ENCODE measurements around the gene HSPA1A. TPM values are rescaled to one million over a fixed set of nuclear protein-coding genes. Genes with fewer than 3 reads are reported as not detected.
A peak's percentile ranks its signal among the peaks of the same experiment; 100 is the strongest.
"Not testable (repeated sequence)": the region's sequence is repeated elsewhere in the genome, so short reads cannot be mapped to it uniquely, and the experiment has no call there.

HSPA1A gene
- total and polyA plus RNA-seq, 4 donors, result 28.8 to 120 (median 77.6) TPM

DNA sequence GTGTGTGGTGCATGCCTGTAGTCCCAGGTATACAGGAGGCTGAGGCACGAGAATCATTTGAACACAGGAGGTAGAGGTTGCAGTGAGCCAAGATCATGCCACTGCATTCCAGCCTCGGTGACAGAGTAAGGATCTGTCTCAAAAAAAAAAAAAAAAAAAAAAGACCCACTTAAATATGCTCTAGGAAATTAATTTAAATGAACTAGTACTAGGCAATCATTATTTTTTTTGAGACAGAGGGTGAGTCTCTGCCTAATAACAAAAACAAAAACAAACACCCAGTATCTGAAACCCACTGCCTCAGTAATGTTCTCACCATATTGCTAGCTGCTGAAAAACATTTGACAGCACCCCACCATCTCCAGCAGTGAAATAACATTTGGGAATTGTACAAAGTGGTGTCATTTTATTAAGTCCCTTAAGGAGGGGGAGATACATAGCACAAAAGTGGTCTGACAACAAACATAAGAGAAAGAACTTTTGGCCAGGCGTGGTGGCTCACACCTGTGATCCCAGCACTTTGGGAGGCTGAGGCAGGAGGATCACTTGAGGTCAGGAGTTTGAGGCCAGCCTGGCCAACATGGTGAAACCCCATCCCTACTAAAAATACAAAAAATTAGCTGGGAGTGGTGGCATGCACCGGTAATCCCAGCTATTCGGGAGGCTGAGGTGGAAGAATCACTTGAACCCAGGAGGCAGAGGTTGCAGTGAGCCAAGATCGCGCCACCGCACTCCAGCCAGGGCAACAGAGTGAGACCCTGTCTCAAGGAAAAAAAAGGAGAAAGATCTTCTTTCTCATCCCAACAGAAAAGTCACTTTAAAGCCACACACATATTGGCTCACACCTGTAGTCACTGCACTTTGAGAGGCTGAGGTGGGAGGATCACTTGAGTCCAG is 14.1 kb upstream of the HSPA1A start:
- DNase-seq (ENCODE audit: low spot score); H3K9ac ChIP-seq (ENCODE audit: low read depth in 1 of 2, low read length in 2 of 2); H3K27ac ChIP-seq (ENCODE audit: low read depth in 1 of 2, low read length in 2 of 2); H3K27me3 ChIP-seq (ENCODE audit: control insufficient read depth in 4 of 4, insufficient read depth in 4 of 4, low read length in 3 of 4); H3K36me3 ChIP-seq (ENCODE audit: control insufficient read depth in 4 of 4, insufficient read depth in 3 of 4, low read depth in 1 of 4, low read length in 3 of 4); H3K4me1 ChIP-seq (ENCODE audit: control insufficient read depth in 4 of 4, insufficient read depth in 4 of 4, low read length in 3 of 4); H3K9me3 ChIP-seq (ENCODE audit: control insufficient read depth in 4 of 4, low read length in 3 of 4); H3K4me3 ChIP-seq (ENCODE audit: low read depth in 1 of 3, low read length in 3 of 3): not testable (repeated sequence)
- WGBS, result 97% methylated on average over 8 of the region's 8 CpGs

DNA sequence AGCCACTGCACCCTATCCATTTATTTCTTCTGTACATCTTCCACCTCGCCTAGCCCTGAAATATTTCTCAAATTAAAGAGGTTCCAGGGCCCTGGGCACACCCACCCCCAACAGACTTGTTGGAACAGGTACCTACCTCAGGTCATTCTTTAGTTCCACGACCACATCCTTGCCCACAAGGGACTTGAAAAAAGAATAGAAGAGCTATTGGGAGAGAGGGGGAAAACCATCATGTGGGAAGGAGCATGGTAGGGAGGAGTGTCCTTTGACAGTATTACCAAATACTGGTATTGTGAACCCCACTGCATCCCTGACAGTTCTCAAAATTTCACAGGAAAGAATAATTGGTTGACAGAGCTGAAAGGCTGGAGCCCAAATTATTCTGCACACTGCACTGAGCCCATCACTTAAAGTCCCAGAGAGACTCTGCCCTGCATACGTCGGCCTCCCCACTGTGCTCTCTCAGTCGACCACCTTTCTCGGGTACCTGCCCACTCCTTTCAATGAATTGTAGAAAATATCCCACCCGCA is 9.3 kb upstream of the HSPA1A start:
- DNase-seq (ENCODE audit: low spot score), result no peak
- Histone ChIP-seq H3K36me3 (ENCODE audit: control insufficient read depth in 4 of 4, insufficient read depth in 3 of 4, low read depth in 1 of 4, low read length in 3 of 4) (no peaks in the 10 kb centered on the region), H3K9me3 (ENCODE audit: control insufficient read depth in 4 of 4, low read length in 3 of 4) (no peaks in the 10 kb centered on the region), H3K4me3 (ENCODE audit: low read depth in 1 of 3, low read length in 3 of 3) (peak overlapping the region; percentile 21 to 80 (median 73)), H3K4me1 (ENCODE audit: control insufficient read depth in 4 of 4, insufficient read depth in 4 of 4, low read length in 3 of 4) (peaks cover 4 to 15% (median 9%) of the 10 kb centered on the region in 4 donors), H3K9ac (ENCODE audit: low read depth in 1 of 2, low read length in 2 of 2) (peak overlapping the region; percentile 85 to 94), H3K27ac (ENCODE audit: low read depth in 1 of 2, low read length in 2 of 2) (peak overlapping the region; percentile 91 to 97), H3K27me3 (ENCODE audit: control insufficient read depth in 4 of 4, insufficient read depth in 4 of 4, low read length in 3 of 4) (no peaks in the 10 kb centered on the region)
- TF ChIP-seq GABPA (IDR thresholded peaks at IDR 0.05 in 1 of 2, conservative IDR thresholded peaks at IDR 0.05 in 1 of 2) (no peak), RAD21 (IDR thresholded peaks at IDR 0.05) (no peak), EGR1 (IDR thresholded peaks at IDR 0.05; ENCODE audit: low read depth in 2 of 2) (no peak), NR2F2 (IDR thresholded peaks at IDR 0.05) (no peak), FOXA1 (IDR thresholded peaks at IDR 0.05) (no peak), TAF1 (conservative IDR thresholded peaks at IDR 0.05) (no peak), HNF4G (IDR thresholded peaks at IDR 0.05) (no peak)
- WGBS, result 23% methylated on average over 7 of the region's 7 CpGs

DNA sequence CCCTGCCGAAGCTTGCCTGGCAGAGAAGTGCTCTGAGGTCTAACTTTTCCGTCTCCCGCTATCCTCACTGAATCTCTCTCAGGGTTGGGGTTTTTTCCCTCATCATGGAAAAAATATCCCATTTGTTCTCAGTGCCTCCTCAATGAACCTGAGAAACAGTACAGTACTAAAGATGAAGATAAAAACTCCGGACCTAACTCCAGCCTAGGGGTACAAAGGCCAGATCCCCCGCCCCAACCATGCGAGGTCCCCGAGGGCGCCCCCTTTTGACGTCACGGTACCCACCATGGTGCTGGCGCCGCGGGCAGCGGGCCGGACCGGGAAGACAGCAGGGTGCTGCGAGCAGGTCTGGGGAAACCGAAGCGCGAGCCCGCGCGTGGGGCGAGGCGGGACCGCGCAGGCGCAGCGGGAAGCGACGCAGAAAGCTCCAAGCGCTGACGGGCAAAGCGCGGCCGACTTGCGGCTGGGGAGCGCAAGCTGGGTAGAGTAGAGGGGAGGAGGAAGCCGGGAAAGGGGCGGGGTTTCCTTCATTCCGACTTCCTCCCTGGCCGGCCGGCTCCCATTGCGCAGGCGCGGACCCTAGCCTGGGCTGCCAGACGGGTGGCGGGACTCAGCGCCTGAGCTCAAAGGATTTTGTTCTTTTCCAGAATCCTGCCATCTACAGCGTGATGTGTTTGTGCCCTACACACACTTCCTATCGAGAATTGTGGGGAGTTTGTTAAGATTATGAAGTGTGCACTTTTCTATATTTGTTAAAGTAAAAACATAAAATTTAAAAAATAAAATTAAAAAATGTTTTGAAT is 8.7 kb upstream of the HSPA1A start, which contains the start of gene LSM2:
LSM2 (minus strand) TSS at position 497 of the 803 bp plus-strand sequence; CDS start at position 288, 209 bp downstream.
- Histone ChIP-seq H3K4me3 (ENCODE audit: low read depth in 1 of 3, low read length in 3 of 3) (peak within 1 kb of the TSS; percentile 21 to 80 (median 73)), H3K4me1 (ENCODE audit: control insufficient read depth in 4 of 4, insufficient read depth in 4 of 4, low read length in 3 of 4) (peaks cover 4 to 15% (median 9%) of the 10 kb centered on the region in 4 donors), H3K27ac (ENCODE audit: low read depth in 1 of 2, low read length in 2 of 2) (peak within 1 kb of the TSS; percentile 91 to 97), H3K9ac (ENCODE audit: low read depth in 1 of 2, low read length in 2 of 2) (peak within 1 kb of the TSS; percentile 85 to 94), H3K9me3 (ENCODE audit: control insufficient read depth in 4 of 4, low read length in 3 of 4) (no peaks in the 10 kb centered on the region), H3K27me3 (ENCODE audit: control insufficient read depth in 4 of 4, insufficient read depth in 4 of 4, low read length in 3 of 4) (no peaks in the 10 kb centered on the region), H3K36me3 (ENCODE audit: control insufficient read depth in 4 of 4, insufficient read depth in 3 of 4, low read depth in 1 of 4, low read length in 3 of 4) (no peaks in the 10 kb centered on the region)
- under 1% methylated on average over 51 of the region's 51 CpGs for WGBS
- DNase-seq (ENCODE audit: low spot score), result peak; percentile 97
- TF ChIP-seq, protein P1, sequence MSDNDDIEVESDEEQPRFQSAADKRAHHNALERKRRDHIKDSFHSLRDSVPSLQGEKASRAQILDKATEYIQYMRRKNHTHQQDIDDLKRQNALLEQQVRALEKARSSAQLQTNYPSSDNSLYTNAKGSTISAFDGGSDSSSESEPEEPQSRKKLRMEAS (IDR thresholded peaks at IDR 0.05), result no peak
- TF ChIP-seq YY1 (IDR thresholded peaks at IDR 0.05), result peak; percentile 65
- peak; percentile 50 to 83 for TF ChIP-seq GABPA (IDR thresholded peaks at IDR 0.05 in 1 of 2, conservative IDR thresholded peaks at IDR 0.05 in 1 of 2)
- peak; percentile 43 for TF ChIP-seq FOXA1 (IDR thresholded peaks at IDR 0.05)
- TF ChIP-seq, protein P2, sequence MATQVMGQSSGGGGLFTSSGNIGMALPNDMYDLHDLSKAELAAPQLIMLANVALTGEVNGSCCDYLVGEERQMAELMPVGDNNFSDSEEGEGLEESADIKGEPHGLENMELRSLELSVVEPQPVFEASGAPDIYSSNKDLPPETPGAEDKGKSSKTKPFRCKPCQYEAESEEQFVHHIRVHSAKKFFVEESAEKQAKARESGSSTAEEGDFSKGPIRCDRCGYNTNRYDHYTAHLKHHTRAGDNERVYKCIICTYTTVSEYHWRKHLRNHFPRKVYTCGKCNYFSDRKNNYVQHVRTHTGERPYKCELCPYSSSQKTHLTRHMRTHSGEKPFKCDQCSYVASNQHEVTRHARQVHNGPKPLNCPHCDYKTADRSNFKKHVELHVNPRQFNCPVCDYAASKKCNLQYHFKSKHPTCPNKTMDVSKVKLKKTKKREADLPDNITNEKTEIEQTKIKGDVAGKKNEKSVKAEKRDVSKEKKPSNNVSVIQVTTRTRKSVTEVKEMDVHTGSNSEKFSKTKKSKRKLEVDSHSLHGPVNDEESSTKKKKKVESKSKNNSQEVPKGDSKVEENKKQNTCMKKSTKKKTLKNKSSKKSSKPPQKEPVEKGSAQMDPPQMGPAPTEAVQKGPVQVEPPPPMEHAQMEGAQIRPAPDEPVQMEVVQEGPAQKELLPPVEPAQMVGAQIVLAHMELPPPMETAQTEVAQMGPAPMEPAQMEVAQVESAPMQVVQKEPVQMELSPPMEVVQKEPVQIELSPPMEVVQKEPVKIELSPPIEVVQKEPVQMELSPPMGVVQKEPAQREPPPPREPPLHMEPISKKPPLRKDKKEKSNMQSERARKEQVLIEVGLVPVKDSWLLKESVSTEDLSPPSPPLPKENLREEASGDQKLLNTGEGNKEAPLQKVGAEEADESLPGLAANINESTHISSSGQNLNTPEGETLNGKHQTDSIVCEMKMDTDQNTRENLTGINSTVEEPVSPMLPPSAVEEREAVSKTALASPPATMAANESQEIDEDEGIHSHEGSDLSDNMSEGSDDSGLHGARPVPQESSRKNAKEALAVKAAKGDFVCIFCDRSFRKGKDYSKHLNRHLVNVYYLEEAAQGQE (IDR thresholded peaks at IDR 0.05), result peak; percentile 58
- no peak for TF ChIP-seq TAF1 (conservative IDR thresholded peaks at IDR 0.05)
- no peak for TF ChIP-seq JUND (IDR thresholded peaks at IDR 0.05)
- TF ChIP-seq, protein P3, sequence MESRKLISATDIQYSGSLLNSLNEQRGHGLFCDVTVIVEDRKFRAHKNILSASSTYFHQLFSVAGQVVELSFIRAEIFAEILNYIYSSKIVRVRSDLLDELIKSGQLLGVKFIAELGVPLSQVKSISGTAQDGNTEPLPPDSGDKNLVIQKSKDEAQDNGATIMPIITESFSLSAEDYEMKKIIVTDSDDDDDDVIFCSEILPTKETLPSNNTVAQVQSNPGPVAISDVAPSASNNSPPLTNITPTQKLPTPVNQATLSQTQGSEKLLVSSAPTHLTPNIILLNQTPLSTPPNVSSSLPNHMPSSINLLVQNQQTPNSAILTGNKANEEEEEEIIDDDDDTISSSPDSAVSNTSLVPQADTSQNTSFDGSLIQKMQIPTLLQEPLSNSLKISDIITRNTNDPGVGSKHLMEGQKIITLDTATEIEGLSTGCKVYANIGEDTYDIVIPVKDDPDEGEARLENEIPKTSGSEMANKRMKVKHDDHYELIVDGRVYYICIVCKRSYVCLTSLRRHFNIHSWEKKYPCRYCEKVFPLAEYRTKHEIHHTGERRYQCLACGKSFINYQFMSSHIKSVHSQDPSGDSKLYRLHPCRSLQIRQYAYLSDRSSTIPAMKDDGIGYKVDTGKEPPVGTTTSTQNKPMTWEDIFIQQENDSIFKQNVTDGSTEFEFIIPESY (IDR thresholded peaks at IDR 0.05), result no peak
- TF ChIP-seq SP1 (IDR thresholded peaks at IDR 0.05), result peak; percentile 88
- TF ChIP-seq FOXA2 (IDR thresholded peaks at IDR 0.05), result no peak
- peak in 1 of 2 donors; percentile 32 for TF ChIP-seq EGR1 (IDR thresholded peaks at IDR 0.05; ENCODE audit: low read depth in 2 of 2)
- TF ChIP-seq RAD21 (IDR thresholded peaks at IDR 0.05), result peak; percentile 41 to 58
- no peak for TF ChIP-seq HNF4G (IDR thresholded peaks at IDR 0.05)
- no peak for TF ChIP-seq NR2F2 (IDR thresholded peaks at IDR 0.05)
- TF ChIP-seq, protein P4, sequence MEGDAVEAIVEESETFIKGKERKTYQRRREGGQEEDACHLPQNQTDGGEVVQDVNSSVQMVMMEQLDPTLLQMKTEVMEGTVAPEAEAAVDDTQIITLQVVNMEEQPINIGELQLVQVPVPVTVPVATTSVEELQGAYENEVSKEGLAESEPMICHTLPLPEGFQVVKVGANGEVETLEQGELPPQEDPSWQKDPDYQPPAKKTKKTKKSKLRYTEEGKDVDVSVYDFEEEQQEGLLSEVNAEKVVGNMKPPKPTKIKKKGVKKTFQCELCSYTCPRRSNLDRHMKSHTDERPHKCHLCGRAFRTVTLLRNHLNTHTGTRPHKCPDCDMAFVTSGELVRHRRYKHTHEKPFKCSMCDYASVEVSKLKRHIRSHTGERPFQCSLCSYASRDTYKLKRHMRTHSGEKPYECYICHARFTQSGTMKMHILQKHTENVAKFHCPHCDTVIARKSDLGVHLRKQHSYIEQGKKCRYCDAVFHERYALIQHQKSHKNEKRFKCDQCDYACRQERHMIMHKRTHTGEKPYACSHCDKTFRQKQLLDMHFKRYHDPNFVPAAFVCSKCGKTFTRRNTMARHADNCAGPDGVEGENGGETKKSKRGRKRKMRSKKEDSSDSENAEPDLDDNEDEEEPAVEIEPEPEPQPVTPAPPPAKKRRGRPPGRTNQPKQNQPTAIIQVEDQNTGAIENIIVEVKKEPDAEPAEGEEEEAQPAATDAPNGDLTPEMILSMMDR (IDR thresholded peaks at IDR 0.05; ENCODE audit: low read depth, low read length, missing input control), result peak; percentile 1
- TF ChIP-seq RXRA (IDR thresholded peaks at IDR 0.05), result peak in 1 of 2 donors; percentile 45
